HG02642 (cell line): ENCODE data around the gene NARF.
"Not testable (repeated sequence)": the region's sequence is repeated elsewhere in the genome, so short reads cannot be mapped to it uniquely, and the experiment has no call there.

Source experiments
- ATAC-seq: cut with Tn5 transposase; IDR thresholded peaks from one replicate; pipeline ENCODE4 v1.9.1; 2021; ENCODE audit warnings: mild to moderate bottlenecking; ENCODE audit not compliant: unreplicated experiment, poor library complexity

NARF gene

DNA sequence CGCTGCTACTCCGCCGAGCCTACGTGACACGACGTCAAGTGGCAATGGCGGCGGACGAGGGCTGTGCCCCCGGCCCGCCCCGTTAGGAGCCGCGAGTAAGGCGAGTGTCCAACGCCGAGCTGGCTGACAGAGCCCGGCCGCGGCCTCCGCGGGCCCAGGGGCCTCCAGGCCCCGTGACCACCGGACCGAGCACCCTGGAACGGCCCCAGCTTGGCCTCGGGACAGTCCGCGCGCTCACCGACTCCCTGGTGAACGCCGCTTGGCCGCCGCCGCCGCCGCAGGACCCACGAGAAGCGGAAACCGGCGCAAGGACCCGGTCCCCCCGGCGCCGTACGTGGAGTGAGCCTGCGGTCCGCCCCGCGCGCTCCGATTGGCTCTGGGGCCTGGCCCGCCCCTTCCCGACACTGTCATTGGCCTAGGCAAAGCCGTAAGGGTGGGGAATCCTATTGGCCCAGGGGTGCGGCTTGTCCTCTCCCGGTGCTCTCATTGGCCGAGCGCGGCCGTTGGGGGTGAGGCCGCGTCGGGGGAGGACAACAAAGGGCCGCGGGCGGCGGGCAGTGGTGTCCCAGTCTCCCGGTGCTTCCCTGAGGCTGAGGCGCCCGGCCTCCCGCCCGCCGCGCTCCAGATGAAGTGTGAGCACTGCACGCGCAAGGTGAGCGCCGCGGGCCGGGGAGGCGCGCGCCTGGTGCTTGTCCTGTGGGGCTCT lies at the start of gene NARF:
Gene NARF (plus strand): TSS at position 563 of the 706 bp plus-strand sequence. CDS start 63 bp downstream, at position 626.
- peak; percentile 93 for ATAC-seq

DNA sequence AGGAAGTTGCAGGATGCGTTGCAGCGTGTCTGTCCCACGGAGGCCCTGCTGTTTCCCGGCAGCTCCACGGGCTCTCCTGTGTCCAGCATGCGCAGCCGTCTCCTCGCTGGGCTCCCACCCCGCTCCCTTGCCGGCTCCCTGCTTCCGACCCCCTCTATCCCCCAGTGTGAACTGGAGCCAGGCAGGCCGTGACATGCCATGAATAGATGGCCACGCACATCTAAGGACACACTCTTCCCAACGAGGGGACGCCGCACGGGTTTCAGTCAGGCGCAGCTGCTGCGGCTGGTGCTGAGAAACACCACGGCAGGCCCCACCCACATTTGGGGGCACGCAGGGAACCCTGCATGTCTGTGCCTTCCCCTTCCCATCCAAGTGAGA lies 49.6 kb upstream of the NARF start:
- ATAC-seq: no peak

DNA sequence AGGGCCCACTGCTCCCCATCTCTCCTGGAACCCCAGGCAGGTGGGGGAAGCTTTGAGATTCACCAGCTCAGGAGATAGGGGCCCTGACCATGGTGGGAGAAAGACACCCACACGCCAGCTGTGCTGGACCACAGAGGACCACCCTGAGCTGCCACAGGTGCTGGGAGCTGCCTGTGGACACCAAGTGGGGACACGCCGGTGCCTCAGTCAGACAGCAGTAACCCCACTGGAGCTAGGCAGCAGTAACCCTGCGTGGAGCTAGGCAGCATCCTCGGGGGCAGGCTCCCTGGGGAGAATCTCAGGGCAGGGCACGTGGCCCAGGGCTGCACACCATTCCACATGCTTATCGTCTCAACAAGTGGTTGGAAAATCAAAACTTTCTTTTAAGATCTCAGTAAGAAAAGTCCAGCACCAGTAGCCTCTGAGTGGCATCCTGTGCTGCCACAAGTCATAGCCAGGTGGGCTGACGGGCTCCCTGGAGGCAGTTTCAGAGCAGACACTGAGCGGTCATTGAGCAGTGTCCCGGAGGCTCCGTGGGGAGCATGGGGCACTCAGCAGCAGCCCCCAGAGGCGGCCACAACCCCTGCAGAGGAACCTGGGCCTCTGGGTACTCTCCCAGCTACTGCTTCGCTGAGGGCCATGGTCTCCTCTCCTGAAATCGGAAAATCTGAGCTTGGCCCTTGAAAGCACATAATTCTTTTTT lies 48.4 kb upstream of the NARF start:
- no peak for ATAC-seq

DNA sequence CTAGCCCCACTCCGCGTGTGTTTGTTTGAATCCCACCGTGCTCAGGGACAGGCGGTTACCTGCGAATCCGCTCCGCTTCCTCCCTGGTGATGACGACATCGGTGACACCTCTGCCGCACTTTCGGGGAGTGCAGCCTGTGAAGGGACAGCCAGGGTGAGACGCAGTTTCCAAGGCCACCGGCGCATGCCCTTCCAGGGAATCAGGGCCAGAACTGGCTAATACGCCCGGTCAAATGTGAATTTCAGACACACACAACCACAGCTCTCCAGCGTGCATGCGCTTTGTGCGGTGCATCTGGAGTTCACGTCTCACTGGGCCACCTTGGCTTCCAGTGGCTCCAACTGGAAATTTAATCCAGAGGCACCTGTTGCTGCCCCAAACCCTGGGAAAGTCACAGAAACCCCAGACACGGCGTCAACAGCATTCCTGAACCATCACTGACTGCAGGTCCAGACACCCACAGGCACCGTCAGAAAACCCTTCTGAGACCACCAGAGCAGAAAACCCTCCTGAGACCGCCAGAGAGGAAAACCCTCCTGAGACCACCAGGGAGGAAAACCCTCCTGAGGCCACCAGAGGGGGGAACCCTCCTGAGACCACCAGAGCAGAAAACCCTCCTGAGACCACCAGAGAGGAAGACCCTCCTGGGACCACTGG lies 47.0 kb upstream of the NARF start:
- ATAC-seq: no peak

DNA sequence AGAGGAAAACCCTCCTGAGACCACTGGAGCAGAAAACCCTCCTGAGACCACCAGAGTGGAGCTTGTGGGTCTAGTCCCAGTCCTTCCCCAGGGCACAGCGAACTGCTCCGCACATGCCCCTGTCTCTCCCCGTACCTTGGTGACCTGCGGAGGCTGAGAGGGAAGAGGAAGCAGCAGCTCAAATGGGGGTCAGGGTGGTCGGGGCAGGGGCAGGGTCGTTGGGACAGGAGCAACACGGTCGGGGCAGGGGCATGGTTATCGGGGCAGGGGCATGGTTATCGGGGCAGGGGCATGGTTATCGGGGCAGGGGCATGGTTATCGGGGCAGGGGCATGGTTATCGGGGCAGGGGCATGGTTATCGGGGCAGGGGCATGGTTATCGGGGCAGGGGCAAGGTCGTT lies 46.5 kb upstream of the NARF start:
- not testable (repeated sequence) for ATAC-seq

DNA sequence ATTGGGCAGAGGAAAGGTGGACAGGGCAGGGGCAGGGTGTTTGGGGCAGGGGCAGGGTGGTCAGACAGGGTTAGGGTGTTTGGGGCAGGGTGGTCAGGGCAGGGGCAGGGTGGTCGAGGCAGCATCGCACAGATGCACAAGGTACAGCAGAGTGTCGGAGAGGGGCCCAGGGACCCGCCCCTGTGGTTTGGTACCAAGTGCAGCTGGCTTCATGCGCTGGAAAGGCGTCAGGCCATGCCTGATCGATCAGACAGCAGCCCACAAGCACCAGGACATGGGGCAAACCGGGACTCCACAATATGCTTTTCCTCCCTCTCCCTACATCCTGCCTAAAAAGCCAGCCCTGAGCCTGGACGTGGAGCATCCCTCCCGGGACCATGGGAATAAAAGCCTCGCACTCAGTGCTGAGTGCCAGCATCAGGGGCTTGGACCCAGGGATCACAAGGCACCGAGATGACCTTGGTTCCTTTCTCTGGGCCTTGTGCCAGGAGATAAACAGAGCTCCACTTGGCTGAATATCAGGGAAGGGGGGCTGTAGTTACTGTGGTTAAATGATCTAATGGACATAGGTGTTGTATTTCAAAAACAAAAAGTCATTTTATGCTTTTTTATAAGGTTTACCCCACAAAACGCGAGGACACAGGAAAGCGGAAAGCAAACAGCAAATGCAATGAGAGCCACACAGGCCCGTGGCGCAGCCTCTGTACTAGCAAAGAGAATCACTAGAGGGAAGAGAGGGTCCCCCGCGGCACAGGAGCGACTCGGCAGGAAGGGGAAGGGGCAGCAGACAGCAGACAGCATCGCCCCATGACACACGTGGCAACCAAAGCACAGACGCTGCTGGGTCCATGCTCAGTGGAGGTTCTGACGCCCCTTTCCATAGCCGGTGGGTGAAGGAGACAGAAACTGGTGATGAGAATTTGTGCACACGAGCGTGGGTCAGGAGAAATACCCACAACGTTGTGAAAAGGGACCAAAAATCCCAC lies 45.7 kb upstream of the NARF start:
- ATAC-seq: no peak

DNA sequence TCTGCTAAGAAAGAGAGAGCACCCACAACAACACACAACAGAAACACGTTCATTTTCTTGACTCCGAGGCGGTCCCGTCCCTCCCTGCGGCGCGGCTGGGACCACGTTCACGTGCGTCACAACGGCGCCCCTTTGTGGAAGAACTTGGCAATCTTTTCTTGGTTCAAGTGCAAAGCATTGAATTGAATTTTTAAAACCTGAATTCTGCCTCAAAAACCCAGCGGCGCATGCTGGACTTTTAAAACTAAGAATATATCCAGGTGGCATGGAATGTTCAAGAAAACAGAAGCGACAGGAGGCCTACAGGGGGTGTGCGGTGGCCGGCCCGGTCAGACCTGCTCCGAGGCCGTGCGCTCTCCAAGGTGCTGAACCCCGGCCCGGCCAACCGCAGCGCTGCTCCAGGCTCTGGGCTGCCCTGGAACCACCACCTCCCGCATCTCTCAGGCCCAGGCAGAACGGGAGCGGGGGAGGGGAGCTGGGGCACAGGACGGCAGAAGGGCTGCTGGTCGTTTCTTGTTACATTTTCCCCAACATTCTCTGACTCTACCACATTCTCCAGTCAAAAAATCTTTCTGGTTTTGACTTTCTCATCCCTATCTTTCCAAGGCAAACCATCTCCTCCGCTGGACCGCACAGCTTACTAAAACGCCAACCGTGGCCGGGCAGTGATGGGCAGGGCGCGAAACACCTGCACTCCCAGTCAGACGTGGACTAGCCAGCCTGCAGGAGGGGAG lies 43.8 kb upstream of the NARF start:
- no peak for ATAC-seq

DNA sequence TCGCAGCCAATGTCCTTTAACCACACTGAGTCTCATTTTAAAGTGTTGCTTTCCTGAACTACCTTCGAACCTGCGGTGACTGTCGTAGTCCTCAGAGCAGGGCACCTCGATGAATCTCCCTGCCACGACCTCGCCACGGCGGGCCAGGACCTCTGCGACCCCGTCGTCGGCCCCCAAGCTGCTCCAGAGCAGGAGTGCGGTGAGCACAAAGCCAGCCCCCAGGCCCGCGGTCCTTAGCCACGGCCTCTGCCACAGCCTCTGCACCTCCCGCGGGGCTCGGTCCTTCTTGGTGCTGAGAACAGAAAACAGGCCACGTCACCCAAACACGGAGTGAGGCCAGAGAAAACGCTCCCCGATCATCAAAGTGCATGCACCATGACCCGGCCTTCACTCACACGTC lies 43.2 kb upstream of the NARF start:
- no peak for ATAC-seq

DNA sequence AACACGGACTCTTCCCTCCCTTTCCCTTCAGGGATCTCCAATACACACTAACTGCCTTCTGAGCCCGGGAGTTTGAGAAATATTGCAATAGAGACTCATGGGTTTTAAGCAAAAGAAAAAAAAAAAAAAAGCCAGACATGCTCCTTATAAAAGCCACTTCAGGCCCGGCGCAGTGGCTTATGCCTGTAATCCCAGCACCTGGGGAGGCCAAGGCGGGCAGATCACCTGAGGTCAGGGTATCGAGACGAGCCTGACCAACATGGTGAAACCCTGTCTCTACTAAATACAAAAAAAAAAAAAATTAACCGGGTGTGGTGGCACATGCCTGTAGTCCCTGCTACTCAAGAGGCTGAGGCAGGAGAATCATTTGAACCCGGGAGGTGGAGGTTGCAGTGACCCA lies 42.8 kb upstream of the NARF start:
- no peak for ATAC-seq

DNA sequence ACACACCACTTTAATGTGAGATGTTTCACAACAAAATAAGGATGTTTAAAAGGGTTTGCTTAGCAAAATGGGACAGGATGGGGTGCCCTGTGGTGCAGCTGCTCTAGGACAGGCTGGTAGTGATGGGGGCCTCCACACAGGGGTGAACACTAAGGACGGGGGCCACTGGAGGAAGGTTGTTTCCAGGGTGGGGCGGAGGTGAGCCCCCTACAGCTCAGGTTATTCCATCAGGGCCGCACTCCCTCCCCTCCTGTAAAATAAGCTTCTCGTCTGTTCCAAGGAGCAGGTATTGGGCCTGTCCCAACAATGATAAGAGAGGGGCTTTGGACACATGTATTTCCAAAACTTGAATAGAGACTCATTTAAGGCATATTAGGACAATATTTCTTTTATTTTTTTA lies 42.3 kb upstream of the NARF start:
- no peak for ATAC-seq

DNA sequence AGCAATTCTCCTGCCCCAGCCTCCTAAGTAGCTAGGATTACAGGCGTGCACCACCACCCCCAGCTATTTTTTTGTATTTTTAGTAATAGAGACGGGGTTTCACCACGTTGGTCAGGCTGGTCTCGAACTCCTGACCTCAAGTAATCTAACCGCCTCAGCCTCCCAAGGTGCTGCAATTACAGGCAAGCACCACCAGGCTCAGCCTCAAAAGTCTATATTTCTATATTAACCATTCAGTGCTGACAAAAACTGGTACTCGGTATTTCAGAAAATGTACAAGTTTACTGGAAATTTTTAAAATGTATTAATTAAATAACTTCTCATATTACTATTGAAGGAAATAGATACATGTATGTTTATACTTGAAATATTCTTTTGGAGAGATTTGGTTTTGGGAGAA lies 41.8 kb upstream of the NARF start:
- no peak for ATAC-seq

DNA sequence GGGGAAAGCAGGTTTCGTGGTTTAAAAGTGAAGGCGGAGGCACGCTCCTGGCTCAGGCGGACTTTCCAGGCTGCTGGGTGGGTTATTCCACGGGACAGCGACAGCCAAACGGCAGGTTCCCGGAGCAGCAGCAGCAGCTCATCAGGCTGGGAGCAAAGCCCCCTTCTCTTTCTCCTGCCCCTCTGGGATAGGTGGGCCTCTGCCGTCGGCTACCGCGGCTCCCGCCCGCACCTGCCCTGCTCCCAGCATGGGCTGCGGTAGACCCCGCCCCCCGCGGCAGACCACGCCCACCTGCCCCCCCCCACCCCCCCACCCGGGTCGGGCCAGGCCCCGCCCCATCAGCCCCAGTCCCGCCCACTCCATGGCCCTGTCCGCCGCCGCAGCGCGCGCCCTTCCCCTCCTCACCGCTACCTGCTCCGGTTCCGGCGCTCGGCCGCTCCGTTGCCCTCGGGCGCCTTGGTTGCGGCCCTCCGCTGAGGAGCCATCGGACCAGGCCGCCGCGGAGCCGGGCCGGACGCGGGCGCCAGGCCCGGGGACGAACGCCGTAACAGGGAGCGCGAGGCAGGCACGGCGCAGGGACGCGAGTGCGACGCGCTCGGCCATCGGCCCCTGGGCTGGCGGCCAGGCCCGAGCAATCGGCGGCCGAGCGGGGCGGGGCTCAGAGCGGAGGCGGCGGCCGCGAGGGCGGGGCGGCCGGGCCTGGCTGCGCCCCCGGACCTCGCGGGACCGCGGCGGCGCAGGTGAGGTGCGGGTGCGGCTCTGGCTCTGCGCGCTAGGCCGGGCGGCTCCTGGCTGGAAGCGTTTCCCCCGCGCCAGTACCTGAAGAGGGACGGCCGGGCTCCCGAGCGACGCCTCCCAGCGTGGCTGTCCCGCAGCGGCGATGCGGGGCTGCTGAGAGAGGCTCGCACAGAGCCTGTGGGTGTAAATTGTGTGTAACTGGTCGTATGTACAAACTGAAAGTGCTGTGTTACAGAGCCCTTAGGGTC lies 40.2 kb upstream of the NARF start, which contains the start of the genes HEXD and OGFOD3:
Gene HEXD (plus strand): TSS at position 347 of the 986 bp plus-strand sequence. CDS start 1,453 bp downstream, outside the sequence.
Gene OGFOD3 (minus strand): TSS at position 586 of the 986 bp plus-strand sequence. CDS start 101 bp downstream, at position 485.
- peak; percentile 93 for ATAC-seq

DNA sequence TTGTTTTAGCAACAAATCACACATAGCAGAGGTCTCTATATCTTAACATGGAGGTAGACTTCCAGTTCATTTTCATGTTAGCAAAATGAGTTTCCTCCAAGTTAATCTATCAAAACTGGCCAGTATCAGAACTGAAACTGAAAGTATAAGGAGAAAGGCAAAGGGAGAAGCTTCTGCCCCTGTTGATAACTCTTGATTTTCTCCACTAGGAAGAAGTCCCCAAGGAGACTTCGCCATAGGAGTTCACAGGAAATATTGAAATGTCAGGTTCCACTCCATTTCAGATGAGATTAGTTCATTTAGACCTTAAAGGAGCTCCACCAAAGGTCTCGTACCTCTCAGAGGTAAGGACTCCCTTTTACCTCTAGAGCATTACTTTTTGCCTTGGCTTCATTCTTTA lies 39.0 kb upstream of the NARF start:
- no peak for ATAC-seq

DNA sequence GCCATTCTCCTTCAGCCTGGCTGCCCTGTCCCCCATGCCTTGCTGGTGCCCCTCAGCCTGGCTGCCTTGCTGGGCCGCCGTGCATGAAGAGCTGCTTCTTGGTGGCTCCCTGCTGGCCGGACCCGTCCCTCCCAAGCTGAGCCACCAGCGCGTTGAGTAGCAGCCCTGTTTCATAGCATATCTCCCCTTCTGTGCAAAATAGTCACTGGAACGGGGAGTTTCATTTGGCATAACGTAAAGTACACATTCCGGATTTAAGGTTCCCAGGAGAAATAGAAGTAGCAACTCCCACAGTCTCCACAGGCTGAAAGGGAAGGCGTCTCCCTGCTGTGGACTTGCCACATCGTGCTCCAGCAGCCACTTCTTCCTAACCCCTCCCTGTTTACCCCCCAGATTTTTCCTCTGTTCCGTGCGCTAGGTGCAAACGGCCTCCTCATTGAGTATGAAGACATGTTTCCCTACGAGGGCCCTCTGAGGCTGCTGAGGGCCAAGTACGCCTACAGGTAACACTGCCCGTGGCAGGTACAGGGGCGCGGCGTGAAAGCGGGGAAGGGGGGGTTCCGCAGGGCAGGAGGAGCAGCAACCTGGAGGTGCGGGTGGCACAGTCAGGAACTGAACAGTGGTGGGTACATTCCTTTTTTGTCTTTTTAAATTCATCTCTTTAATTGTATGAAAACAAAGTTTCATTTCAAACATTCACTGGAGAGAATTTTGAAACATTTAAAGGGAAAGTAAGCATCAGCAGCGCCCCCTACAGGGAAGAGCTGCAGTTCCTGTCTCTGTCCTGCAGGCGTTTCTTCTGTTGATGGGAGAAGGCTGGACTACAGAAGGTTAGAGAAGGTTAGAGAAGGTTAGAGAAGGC lies 34.3 kb upstream of the NARF start:
- no peak for ATAC-seq

DNA sequence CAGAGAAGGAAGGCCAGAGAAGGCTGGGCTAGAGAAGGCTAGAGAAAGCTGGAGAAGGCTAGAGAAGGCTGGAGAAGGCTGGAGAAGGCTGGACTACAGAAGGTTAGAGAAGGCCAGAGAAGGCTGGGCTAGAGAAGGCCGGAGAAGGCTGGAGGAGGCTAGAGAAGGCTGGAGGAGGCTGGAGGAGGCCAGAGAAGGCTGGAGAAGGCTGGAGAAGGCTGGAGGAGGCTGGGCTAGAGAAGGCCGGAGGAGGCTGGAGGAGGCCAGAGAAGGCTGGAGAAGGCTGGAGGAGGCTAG lies 33.7 kb upstream of the NARF start:
- ATAC-seq: no peak

DNA sequence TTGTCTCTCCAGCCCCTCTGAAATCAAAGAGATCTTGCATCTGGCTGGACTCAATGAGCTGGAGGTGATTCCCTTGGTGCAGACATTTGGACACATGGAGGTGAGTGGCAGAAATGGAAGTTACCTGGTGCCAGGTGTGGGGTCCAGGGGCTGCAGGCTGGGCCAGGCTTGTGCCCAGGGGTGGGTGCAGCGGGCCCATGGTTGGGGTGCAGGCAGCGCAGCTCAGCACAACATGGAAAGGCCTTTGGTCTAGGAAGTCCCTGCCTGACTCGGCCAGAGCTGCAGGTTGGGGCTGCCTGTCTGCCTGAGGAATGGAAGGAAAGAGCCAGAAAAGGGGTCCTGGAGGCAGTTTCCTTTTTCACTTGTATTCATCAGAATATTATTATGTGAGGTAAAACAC lies 30.0 kb upstream of the NARF start:
- no peak for ATAC-seq

DNA sequence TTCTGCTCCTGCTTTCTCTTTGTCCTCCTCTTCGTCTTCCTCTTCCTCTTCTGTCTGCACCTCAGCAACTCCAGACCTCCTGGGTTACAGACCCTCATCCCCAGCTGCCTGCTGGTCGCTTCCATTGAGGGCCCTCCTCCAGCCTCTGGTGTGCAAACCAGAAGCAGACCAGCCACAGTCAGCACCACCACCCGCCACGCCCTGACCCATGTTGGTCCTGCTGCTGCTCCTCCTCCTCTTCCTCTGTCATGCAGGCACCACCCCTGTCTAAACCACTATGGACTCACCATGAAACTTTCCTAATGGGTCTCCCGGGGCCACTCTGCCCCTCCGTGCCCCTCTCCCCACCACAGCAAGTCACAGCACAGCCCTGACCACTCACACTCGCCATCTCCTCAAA lies 28.7 kb upstream of the NARF start:
- ATAC-seq: no peak

DNA sequence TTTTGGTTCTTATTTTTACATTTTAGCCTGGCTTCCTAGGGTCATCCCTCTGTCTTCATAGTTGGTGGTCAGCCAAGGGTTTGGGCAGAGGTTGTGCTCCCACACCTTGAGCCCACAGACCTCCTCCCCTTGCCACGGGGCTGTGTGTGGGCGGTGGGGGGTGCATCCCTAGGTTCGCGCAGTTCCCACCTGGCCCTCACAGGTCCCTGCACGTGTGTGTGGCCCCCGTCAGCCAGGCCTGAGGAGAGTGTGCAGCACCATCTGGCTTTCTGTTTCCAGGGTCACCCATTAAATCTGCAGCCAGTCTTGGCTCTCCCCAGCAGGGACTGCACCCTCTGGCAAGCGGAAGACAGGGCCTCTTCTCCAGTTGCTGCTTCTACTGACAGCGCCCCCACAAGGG lies 26.5 kb upstream of the NARF start:
- ATAC-seq: no peak
